GM13976 (cell line): ENCODE data around the gene DOCK11.

Experiments
- DNase-seq: peaks from one replicate; pipeline ENCODE4 v3.0.0; 2012; ENCODE audit warnings: low spot score
- CTCF ChIP-seq: IDR thresholded peaks from 2 replicates; pipeline ENCODE4 v1.5.1; 2012; ENCODE audit warnings: borderline replicate concordance, mild to moderate bottlenecking; ENCODE audit not compliant: insufficient read depth; ENCODE audit errors: extremely low read depth, missing control alignments, control extremely low read depth
- in situ Hi-C: fragments of 300-500 bp; cut with MboI; formaldehyde crosslinking; loops from one replicate; pipeline ENCODE4 v1.12.0; 2022; ENCODE audit warnings: low sequenced_read_pairs, mixed read lengths, inconsistent platforms; ENCODE audit not compliant: unreplicated experiment

The DOCK11 gene

DNA sequence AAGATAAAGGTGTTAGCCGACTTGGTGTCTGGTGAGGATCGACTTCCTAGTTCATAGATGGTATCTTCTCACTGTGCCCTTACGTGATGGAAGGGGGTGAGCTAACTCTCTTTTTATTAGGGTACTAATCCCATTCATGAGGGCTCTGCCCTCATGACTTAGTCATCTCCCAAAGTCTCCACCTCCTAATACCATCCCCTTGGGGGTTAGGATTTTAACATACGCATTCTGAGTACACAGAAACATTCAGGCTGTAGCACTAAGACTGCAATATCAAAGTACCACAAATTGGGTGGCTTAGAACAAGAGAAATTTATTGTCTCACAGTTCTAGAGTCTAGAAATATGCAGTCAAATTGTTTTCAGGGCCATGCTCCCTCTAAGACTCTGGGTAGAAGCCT is 173.8 kb downstream of the DOCK11 start:
- TF ChIP-seq CTCF = no peak
- no peak for DNase-seq
- in situ Hi-C loops = no loop called here

DNA sequence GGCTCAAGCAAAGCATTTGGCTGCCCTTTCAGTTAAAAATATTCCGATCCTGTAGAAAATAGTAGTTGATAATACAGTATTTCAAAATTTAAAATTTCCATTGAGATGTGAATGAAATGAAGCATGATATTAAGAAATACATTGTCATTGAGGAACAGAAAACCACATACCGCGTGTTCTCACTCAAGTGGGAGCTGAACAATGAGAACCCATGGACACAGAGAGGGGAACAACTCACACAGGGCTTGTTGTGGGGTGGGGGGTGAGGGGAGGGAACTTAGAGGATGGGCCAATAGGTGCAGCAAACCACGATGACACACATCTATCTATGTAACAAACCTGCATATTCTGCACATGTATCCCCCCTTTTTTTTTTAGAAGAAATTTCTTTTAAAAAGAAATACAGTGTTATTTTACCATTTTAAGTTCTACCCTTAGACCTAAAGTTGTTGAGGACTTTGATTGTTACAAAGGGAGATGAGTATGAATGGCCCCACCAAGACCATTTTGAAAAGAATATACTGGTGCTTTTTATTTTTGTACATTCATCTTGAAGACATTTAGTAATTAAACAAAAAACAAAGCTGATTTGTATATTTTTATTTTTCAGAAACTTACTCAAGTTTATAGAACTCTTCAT is 179.8 kb downstream of the DOCK11 start:
- in situ Hi-C loops = no loop called here
- DNase-seq = no peak
- TF ChIP-seq CTCF = no peak

DNA sequence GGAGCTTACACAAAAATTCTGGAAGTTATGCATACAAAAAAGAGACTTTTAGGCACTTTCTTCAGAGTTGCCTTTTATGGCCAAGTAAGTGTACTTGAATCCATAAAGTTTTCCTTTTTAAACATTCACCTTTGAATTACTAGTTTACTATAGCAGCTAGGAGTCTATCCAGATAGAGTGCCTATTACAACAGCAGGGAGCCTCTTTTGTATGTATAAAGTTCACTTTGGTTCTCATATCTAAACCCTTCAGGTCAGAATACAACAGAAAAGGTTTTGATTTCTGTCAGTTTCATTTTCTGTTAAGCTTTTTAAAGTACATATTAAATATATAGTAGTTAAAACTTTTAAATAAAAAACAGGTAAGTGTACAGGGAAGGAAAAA is 180.3 kb downstream of the DOCK11 start:
- DNase-seq = no peak
- in situ Hi-C loops = no loop called here
- no peak for TF ChIP-seq CTCF

- in situ Hi-C loops = no loop called here
These were observed 181.7 kb downstream of the DOCK11 start for GRCh38 chrX:118677318-118677717.

GRCh38 chrX:118679290-118679689 is 183.7 kb downstream of the DOCK11 start:
- TF ChIP-seq CTCF = no peak
- in situ Hi-C loops = no loop called here
- no peak for DNase-seq

More at GRCh38 chrX:118677318-118677717, 181.7 kb downstream of the DOCK11 start:
- no peak for TF ChIP-seq CTCF
- DNase-seq = no peak

GRCh38 chrX:118682258-118683014 is 186.8 kb downstream of the DOCK11 start:
- no peak for TF ChIP-seq CTCF
- DNase-seq = no peak
- in situ Hi-C loops = no loop called here
